ENCODE measurements around the gene ADH1C.

GRCh38 chr4:99390055-99390454 is 37.5 kb upstream of the ADH1C start:
- TF ChIP-seq, protein P1, sequence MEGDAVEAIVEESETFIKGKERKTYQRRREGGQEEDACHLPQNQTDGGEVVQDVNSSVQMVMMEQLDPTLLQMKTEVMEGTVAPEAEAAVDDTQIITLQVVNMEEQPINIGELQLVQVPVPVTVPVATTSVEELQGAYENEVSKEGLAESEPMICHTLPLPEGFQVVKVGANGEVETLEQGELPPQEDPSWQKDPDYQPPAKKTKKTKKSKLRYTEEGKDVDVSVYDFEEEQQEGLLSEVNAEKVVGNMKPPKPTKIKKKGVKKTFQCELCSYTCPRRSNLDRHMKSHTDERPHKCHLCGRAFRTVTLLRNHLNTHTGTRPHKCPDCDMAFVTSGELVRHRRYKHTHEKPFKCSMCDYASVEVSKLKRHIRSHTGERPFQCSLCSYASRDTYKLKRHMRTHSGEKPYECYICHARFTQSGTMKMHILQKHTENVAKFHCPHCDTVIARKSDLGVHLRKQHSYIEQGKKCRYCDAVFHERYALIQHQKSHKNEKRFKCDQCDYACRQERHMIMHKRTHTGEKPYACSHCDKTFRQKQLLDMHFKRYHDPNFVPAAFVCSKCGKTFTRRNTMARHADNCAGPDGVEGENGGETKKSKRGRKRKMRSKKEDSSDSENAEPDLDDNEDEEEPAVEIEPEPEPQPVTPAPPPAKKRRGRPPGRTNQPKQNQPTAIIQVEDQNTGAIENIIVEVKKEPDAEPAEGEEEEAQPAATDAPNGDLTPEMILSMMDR (conservative IDR thresholded peaks at IDR 0.05 in 1 of 2, IDR thresholded peaks at IDR 0.05 in 1 of 2; ENCODE audit: extremely low read depth in 1 of 2, insufficient read depth in 1 of 2, low read depth in 1 of 2, low read length in 2 of 2), result no peak
- TF ChIP-seq EZH2 (IDR thresholded peaks at IDR 0.05; ENCODE audit: borderline replicate concordance, low read length), result no peak

Data from mammary epithelial cell (primary cell).